Naive thymus-derived CD8-positive, alpha-beta T cell (primary cell): ENCODE measurements around the gene WNT5B. TPM values are rescaled to one million over a fixed set of nuclear protein-coding genes. Genes with fewer than 3 reads are reported as not detected.

ENCODE experiments used
- microRNA-seq: library from miRNA; unstranded; fragments of <30 nt; microRNA quantifications from one replicate; pipeline ENCODE4 v1.2.0, GENCODE V29; 2022; ENCODE audit warnings: borderline microRNAs expressed
- polyA plus RNA-seq, 3 donors: library from polyadenylated mRNA; unstranded; fragments of 300-500 nt; fragmentation: Illumina TruSeq; gene quantifications; one replicate each; pipeline ENCODE4 v1.2.3, GENCODE V29; 2021
- total RNA-seq, 8 experiments: library from RNA in 2 of 8; stranded (reverse) in 2 of 8; gene quantifications; one replicate each; pipeline ENCODE4 v1.2.3 and lab custom pipeline; 2021 to 2026

WNT5B gene
- total and polyA plus RNA-seq, 5 experiments from 2014 or later, result not detected

Small RNA genes within 50 kb of the gene (microRNA-seq; reads per million reads assigned to microRNA genes)
- gene MIR3649, result not detected

Other genes with a start within 250 kb of the WNT5B start
- 10 to 100 TPM; 36.5 to 38.8 TPM for gene FBXL14, start 34.6 kb upstream of the WNT5B start, total RNA-seq
- gene FBXL14, start 34.6 kb upstream of the WNT5B start, polyA plus RNA-seq, result 10 to 100 TPM; 12.1 to 24.5 (median 16.6) TPM
- 10 to 100 TPM; 38.5 to 39.9 TPM for gene ADIPOR2, start 61.8 kb downstream of the WNT5B start, total RNA-seq
- gene ADIPOR2, start 61.8 kb downstream of the WNT5B start, polyA plus RNA-seq, result 1 to 10 TPM; 2.0 to 3.2 (median 3.0) TPM
- gene LRTM2, start 191.3 kb downstream of the WNT5B start, total RNA-seq, result under 1 TPM in 1 of 2 experiments, not detected in 1; 0.13 TPM
- not detected for gene LRTM2, start 191.3 kb downstream of the WNT5B start, polyA plus RNA-seq